HUES6 (cell line): Measurements from ENCODE around the gene OR5AP2.
"Not testable (repeated sequence)": the region's sequence is repeated elsewhere in the genome, so short reads cannot be mapped to it uniquely, and the experiment has no call there.

Source experiments
- H3K27ac ChIP-seq: 2 replicates; pipeline ENCODE4 v1.7.0; 2013; ENCODE audit warnings: low read depth, mild to moderate bottlenecking, low read length, inconsistent platforms
- H3K27me3 ChIP-seq: 2 replicates; pipeline ENCODE4 v1.6.1; 2013; ENCODE audit warnings: low read length; ENCODE audit not compliant: control insufficient read depth, insufficient read depth
- H3K36me3 ChIP-seq: 2 replicates; pipeline ENCODE4 v1.6.1; 2013; ENCODE audit warnings: low read length; ENCODE audit not compliant: control insufficient read depth, insufficient read depth
- H3K4me1 ChIP-seq: 2 replicates; pipeline ENCODE4 v1.6.1; 2013; ENCODE audit warnings: low read length; ENCODE audit not compliant: control insufficient read depth, insufficient read depth
- H3K4me3 ChIP-seq: 2 replicates; pipeline ENCODE4 v1.5.1; 2013; ENCODE audit warnings: low read depth, low read length
- H3K9ac ChIP-seq: one replicate; pipeline ENCODE4 v1.6.1; 2013; ENCODE audit warnings: mild to moderate bottlenecking, low read length
- H3K9me3 ChIP-seq: 2 replicates; pipeline ENCODE4 v1.6.1; 2013; ENCODE audit warnings: low read depth, low read length; ENCODE audit not compliant: control insufficient read depth, insufficient read depth

OR5AP2 gene

GRCh38 chr11:56611174-56611573 lies 31.1 kb downstream of the OR5AP2 start:
- no peak overlapping the region for H3K4me3 ChIP-seq
- no peak overlapping the region for H3K27ac ChIP-seq
- H3K36me3 ChIP-seq = no peaks in the 10 kb centered on the region
- no peak overlapping the region for H3K9ac ChIP-seq
- H3K27me3 ChIP-seq = no peaks in the 10 kb centered on the region
- no peaks in the 10 kb centered on the region for H3K4me1 ChIP-seq
- no peaks in the 10 kb centered on the region for H3K9me3 ChIP-seq

- H3K27me3 ChIP-seq, H3K4me3 ChIP-seq, H3K27ac ChIP-seq, H3K9ac ChIP-seq, H3K4me1 ChIP-seq, H3K36me3 ChIP-seq: not testable (repeated sequence)
- peaks cover 12% of the 10 kb centered on the region for H3K9me3 ChIP-seq
Measured at GRCh38 chr11:56592088-56592717, 50.0 kb downstream of the OR5AP2 start.
